Measurements from ENCODE around the gene OR5H14. TPM values are rescaled to one million over a fixed set of nuclear protein-coding genes. Genes with fewer than 3 reads are reported as not detected.

OR5H14 gene
- total and polyA plus RNA-seq, 4 donors = not detected

- Histone ChIP-seq H3K4me3 (no peak overlapping the region), H3K4me1 (ENCODE audit: control insufficient read depth in 5 of 5, insufficient read depth in 5 of 5, low read length in 5 of 5) (no peaks in the 10 kb centered on the region), H3K27me3 (ENCODE audit: control insufficient read depth in 3 of 3, insufficient read depth in 3 of 3, low read length in 2 of 3) (no peaks in the 10 kb centered on the region), H3K27ac (ENCODE audit: low read depth in 1 of 2, low read length in 1 of 2) (no peak overlapping the region), H3K9ac (ENCODE audit: insufficient read depth in 1 of 2, low read length in 2 of 2) (no peak overlapping the region), H3K36me3 (ENCODE audit: control insufficient read depth in 4 of 4, insufficient read depth in 4 of 4, low read length in 4 of 4) (no peaks in the 10 kb centered on the region), H3K9me3 (ENCODE audit: control insufficient read depth in 4 of 4, insufficient read depth in 3 of 4, low read length in 3 of 4) (peaks cover 0 to 15% (median under 1%) of the 10 kb centered on the region in 4 donors)
- ATAC-seq (ENCODE audit: insufficient read depth, low FRiP score) (no peak), DNase-seq (no peak)
- WGBS, 2 donors = 88 to 90% methylated on average over 4 of the region's 4 CpGs
- no peak for TF ChIP-seq CTCF (IDR thresholded peaks at IDR 0.05; ENCODE audit: control extremely low read depth, extremely low read depth)
These were observed 37.3 kb upstream of the OR5H14 start for GRCh38 chr3:98109807-98110549.

- no peak for TF ChIP-seq CTCF (IDR thresholded peaks at IDR 0.05; ENCODE audit: control extremely low read depth, extremely low read depth)
- no peaks in the 10 kb centered on the region for H3K27me3 ChIP-seq (ENCODE audit: control insufficient read depth in 3 of 3, insufficient read depth in 3 of 3, low read length in 2 of 3)
- no peak for DNase-seq
- no peak overlapping the region for H3K4me3 ChIP-seq
- H3K4me1 ChIP-seq (ENCODE audit: control insufficient read depth in 5 of 5, insufficient read depth in 5 of 5, low read length in 5 of 5) = no peaks in the 10 kb centered on the region
- no peaks in the 10 kb centered on the region for H3K36me3 ChIP-seq (ENCODE audit: control insufficient read depth in 4 of 4, insufficient read depth in 4 of 4, low read length in 4 of 4)
- H3K9ac ChIP-seq (ENCODE audit: insufficient read depth in 1 of 2, low read length in 2 of 2) = no peak overlapping the region
- ATAC-seq (ENCODE audit: insufficient read depth, low FRiP score) = no peak
- peaks cover 0 to 15% (median under 1%) of the 10 kb centered on the region in 4 donors for H3K9me3 ChIP-seq (ENCODE audit: control insufficient read depth in 4 of 4, insufficient read depth in 3 of 4, low read length in 3 of 4)
- H3K27ac ChIP-seq (ENCODE audit: low read depth in 1 of 2, low read length in 1 of 2) = no peak overlapping the region
These were observed 36.8 kb upstream of the OR5H14 start for GRCh38 chr3:98110550-98110908.

GRCh38 chr3:98114264-98114663 lies 33.0 kb upstream of the OR5H14 start:
- 70 to 75% methylated on average over 3 of the region's 3 CpGs for WGBS, 2 donors
- Histone ChIP-seq H3K36me3 (ENCODE audit: control insufficient read depth in 4 of 4, insufficient read depth in 4 of 4, low read length in 4 of 4) (no peaks in the 10 kb centered on the region), H3K27me3 (ENCODE audit: control insufficient read depth in 3 of 3, insufficient read depth in 3 of 3, low read length in 2 of 3) (no peaks in the 10 kb centered on the region), H3K4me3 (no peak overlapping the region), H3K9me3 (ENCODE audit: control insufficient read depth in 4 of 4, insufficient read depth in 3 of 4, low read length in 3 of 4) (peaks cover 0 to 19% (median under 1%) of the 10 kb centered on the region in 4 donors), H3K4me1 (ENCODE audit: control insufficient read depth in 5 of 5, insufficient read depth in 5 of 5, low read length in 5 of 5) (no peaks in the 10 kb centered on the region), H3K9ac (ENCODE audit: insufficient read depth in 1 of 2, low read length in 2 of 2) (no peak overlapping the region), H3K27ac (ENCODE audit: low read depth in 1 of 2, low read length in 1 of 2) (no peak overlapping the region)
- DNase-seq = no peak
- ATAC-seq (ENCODE audit: insufficient read depth, low FRiP score) = no peak
- TF ChIP-seq CTCF (IDR thresholded peaks at IDR 0.05; ENCODE audit: control extremely low read depth, extremely low read depth) = no peak

GRCh38 chr3:98115717-98116116 lies 31.6 kb upstream of the OR5H14 start:
- DNase-seq (no peak), ATAC-seq (ENCODE audit: insufficient read depth, low FRiP score) (no peak)
- H3K9me3 ChIP-seq (ENCODE audit: control insufficient read depth in 4 of 4, insufficient read depth in 3 of 4, low read length in 3 of 4) = peaks cover 0 to 13% (median 0%) of the 10 kb centered on the region in 4 donors
- H3K4me3 ChIP-seq = no peak overlapping the region
- H3K9ac ChIP-seq (ENCODE audit: insufficient read depth in 1 of 2, low read length in 2 of 2) = no peak overlapping the region
- 100% methylated on average over 1 of the region's 1 CpG for WGBS, 2 donors
- H3K27me3 ChIP-seq (ENCODE audit: control insufficient read depth in 3 of 3, insufficient read depth in 3 of 3, low read length in 2 of 3) = no peaks in the 10 kb centered on the region
- H3K36me3 ChIP-seq (ENCODE audit: control insufficient read depth in 4 of 4, insufficient read depth in 4 of 4, low read length in 4 of 4) = no peaks in the 10 kb centered on the region
- H3K27ac ChIP-seq (ENCODE audit: low read depth in 1 of 2, low read length in 1 of 2) = no peak overlapping the region
- TF ChIP-seq CTCF (IDR thresholded peaks at IDR 0.05; ENCODE audit: control extremely low read depth, extremely low read depth) = no peak
- no peaks in the 10 kb centered on the region for H3K4me1 ChIP-seq (ENCODE audit: control insufficient read depth in 5 of 5, insufficient read depth in 5 of 5, low read length in 5 of 5)

Data from lung (tissue), 12 donors.